Neutrophil (primary cell): ENCODE data around the gene CFDP1.

ENCODE experiments used
- H3K27ac ChIP-seq: fragments of 200-600 bp; sonication (generic); 2 replicates; pipeline ENCODE4 v1.5.1; 2016; ENCODE audit warnings: mild to moderate bottlenecking, moderate library complexity
- H3K27me3 ChIP-seq: fragments of 200-600 bp; sonication (generic); 2 replicates; pipeline ENCODE4 v1.6.0; 2016; ENCODE audit warnings: mild to moderate bottlenecking
- H3K36me3 ChIP-seq: fragments of 200-600 bp; sonication (generic); 2 replicates; pipeline ENCODE4 v1.5.1; 2017
- H3K4me1 ChIP-seq, 2 experiments: fragments of 200-600 bp in 1 of 2; sonication (generic) in 1 of 2; 1 replicate in 1 of 2; 2 replicates in 1 of 2; pipeline versions ENCODE4 v1.5.1 to v1.6.1; 2013 to 2016; ENCODE audit warnings: low read depth in 1 of 2, low read length in 1 of 2, mild to moderate bottlenecking in 1 of 2, moderate library complexity in 1 of 2; ENCODE audit not compliant: control insufficient read depth in 1 of 2, insufficient read depth in 1 of 2
- H3K4me3 ChIP-seq, 2 experiments: fragments of 200-600 bp in 1 of 2; sonication (generic) in 1 of 2; 1 replicate in 1 of 2; 2 replicates in 1 of 2; pipeline ENCODE4 v1.5.1; 2013 to 2016; ENCODE audit warnings: low read depth in 1 of 2, low read length in 1 of 2, mild to moderate bottlenecking in 1 of 2, moderate library complexity in 1 of 2
- H3K9me3 ChIP-seq: fragments of 200-600 bp; sonication (generic); 2 replicates; pipeline ENCODE4 v1.5.1; 2016
- TF ChIP-seq, protein P1 (sequence below): fragments of 200-600 bp; sonication (generic); IDR thresholded peaks from 2 replicates; pipeline ENCODE4 v1.5.1; 2016; ENCODE audit warnings: antibody characterized with exemption

The CFDP1 gene

DNA sequence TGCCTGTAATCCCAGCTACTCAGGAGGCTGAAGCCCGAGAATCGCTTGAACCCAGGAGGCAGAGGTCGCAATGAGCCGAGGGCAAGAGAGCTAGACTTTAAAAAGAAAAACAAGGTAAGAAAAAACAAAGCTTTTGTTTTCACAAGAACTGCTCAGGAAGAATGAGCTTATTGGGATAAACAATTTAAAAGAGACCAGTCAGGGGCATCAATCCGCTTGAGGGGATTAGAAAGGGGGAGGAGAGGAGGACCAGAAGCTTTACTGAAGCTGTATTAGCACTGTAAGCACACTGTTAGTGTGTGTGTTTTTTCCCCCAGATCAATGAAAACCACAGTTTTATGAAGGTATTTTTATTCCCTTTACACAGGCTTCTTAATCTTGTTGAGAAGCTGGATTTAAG is 22.4 kb upstream of the CFDP1 start:
- no peaks in the 10 kb centered on the region for H3K27me3 ChIP-seq
- H3K4me3 ChIP-seq, result no peak overlapping the region
- H3K36me3 ChIP-seq, result peaks cover 9% of the 10 kb centered on the region
- H3K27ac ChIP-seq, result no peak overlapping the region
- H3K4me1 ChIP-seq, result no peaks in the 10 kb centered on the region
- H3K9me3 ChIP-seq, result no peaks in the 10 kb centered on the region
- TF ChIP-seq, protein P1, sequence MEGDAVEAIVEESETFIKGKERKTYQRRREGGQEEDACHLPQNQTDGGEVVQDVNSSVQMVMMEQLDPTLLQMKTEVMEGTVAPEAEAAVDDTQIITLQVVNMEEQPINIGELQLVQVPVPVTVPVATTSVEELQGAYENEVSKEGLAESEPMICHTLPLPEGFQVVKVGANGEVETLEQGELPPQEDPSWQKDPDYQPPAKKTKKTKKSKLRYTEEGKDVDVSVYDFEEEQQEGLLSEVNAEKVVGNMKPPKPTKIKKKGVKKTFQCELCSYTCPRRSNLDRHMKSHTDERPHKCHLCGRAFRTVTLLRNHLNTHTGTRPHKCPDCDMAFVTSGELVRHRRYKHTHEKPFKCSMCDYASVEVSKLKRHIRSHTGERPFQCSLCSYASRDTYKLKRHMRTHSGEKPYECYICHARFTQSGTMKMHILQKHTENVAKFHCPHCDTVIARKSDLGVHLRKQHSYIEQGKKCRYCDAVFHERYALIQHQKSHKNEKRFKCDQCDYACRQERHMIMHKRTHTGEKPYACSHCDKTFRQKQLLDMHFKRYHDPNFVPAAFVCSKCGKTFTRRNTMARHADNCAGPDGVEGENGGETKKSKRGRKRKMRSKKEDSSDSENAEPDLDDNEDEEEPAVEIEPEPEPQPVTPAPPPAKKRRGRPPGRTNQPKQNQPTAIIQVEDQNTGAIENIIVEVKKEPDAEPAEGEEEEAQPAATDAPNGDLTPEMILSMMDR, result no peak

DNA sequence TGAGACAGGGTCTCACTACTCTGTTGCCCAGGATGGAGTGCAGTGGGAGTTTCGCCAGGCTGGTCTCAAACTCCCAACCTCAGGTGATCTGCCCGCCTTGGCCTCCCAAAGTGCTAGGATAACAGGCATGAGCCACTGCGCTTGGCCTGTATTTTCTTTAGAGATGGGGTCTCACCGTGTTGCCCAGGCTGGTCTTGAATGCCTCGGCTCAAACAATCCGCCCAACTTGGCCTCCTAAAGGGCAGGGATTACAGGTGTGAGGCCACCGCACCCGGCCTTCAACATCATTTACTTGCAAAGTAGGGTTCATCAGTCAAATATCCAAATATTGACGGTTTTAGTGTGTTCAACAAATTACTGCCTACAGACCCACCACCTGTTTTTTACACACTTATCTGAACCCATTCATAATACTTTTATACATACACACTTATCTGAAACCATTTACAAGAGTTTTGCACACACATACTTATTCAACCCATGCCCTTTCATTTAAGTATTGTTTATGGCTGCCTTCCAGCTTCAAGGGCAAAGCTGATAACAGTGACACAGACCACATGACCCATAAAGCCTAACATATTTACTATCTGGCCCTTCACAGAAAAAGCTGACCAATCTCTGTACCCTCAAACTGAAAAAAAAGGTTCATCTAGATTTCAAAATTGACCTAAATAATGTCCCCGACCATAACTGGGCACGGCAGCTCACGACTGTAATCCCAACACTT is 19.3 kb upstream of the CFDP1 start:
- TF ChIP-seq, protein P1, result no peak
- no peaks in the 10 kb centered on the region for H3K9me3 ChIP-seq
- no peak overlapping the region for H3K27ac ChIP-seq

DNA sequence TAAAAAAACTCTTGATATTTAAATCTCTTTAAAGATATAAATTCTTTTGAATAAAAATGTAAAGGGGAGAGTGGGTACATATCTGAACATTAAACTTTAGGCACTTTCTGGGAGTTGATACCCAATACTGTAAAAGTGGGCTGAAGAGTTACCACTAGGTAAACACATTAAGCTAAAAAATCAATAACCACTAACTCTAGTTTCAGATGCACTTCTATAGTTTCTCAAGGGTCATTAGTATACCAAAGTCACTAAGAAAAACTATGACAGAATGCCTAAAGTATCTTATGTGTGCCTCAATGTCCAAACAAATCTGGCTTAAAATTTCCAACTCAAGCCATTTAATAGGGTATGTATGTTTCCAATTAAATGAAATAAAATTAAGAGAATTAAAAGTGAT is 13.1 kb upstream of the CFDP1 start:
- H3K27ac ChIP-seq, result no peak overlapping the region
- H3K27me3 ChIP-seq, result no peaks in the 10 kb centered on the region
- H3K4me1 ChIP-seq, result no peaks in the 10 kb centered on the region
- H3K4me3 ChIP-seq, result no peak overlapping the region
- TF ChIP-seq, protein P1, result no peak
- no peaks in the 10 kb centered on the region for H3K9me3 ChIP-seq
- peaks cover 12% of the 10 kb centered on the region for H3K36me3 ChIP-seq

More for the DNA sequence above, 19.3 kb upstream of the CFDP1 start:
- H3K36me3 ChIP-seq, result peaks cover 14% of the 10 kb centered on the region
- H3K4me3 ChIP-seq, result no peak overlapping the region
- no peaks in the 10 kb centered on the region for H3K27me3 ChIP-seq
- H3K4me1 ChIP-seq, result no peaks in the 10 kb centered on the region

DNA sequence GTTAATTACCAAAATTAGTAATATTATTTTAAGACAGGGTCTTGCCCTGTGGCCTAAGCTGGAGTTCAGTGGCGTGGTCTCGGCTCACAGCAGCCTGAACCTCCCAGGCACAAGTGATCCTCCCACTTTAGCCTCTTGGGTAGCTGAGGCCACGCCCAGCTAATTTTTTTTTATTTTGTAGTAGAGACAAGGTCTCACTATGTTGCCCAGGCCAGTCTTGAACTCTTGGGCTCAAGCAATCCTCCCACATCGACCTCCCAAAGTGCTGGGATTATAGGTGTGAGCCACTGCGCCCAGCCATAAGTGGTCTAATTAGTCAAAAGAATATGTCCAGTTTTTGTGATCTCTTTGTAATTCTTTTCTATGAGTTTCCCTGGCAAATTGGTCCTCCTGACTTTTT is 12.0 kb upstream of the CFDP1 start:
- no peaks in the 10 kb centered on the region for H3K4me1 ChIP-seq
- H3K27me3 ChIP-seq, result no peaks in the 10 kb centered on the region
- no peaks in the 10 kb centered on the region for H3K9me3 ChIP-seq
- no peak overlapping the region for H3K4me3 ChIP-seq
- peaks cover under 1% of the 10 kb centered on the region for H3K36me3 ChIP-seq
- no peak overlapping the region for H3K27ac ChIP-seq
- TF ChIP-seq, protein P1, result no peak

DNA sequence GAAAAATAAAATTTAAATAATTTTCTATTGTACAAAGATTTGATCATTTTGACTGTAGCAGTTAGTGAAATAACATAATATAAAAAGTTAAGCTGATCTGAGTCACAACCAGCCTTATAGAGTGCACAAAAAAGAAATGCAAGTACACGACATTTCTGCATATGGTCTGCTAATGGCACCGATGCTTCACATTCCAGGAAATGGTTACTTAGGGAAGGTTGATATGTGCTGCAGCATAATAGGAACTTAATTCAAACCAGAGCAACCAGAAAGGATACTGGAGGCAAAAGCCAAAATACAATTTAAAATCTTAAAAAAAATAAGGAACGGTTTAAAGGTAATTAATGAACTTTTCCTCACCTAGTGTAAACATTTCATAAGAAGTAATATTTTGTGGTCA is 10.0 kb upstream of the CFDP1 start:
- H3K36me3 ChIP-seq, result no peaks in the 10 kb centered on the region
- TF ChIP-seq, protein P1, result no peak
- no peak overlapping the region for H3K27ac ChIP-seq
- no peaks in the 10 kb centered on the region for H3K27me3 ChIP-seq
- H3K4me3 ChIP-seq, result no peak overlapping the region
- no peaks in the 10 kb centered on the region for H3K4me1 ChIP-seq
- no peaks in the 10 kb centered on the region for H3K9me3 ChIP-seq
